ENCODE results near the gene EP400.

Gene EP400

GRCh38 chr12:132115500-132115899, 165.8 kb downstream of the EP400 start:
- no peak for DNase-seq (ENCODE audit: low spot score)

GRCh38 chr12:132116709-132117557, 167.2 kb downstream of the EP400 start:
- DNase-seq (ENCODE audit: low spot score): no peak
- no peak for FAIRE-seq

More at GRCh38 chr12:132115500-132115899, 165.8 kb downstream of the EP400 start:
- FAIRE-seq: no peak

GRCh38 chr12:132117558-132117875, 167.8 kb downstream of the EP400 start:
- DNase-seq (ENCODE audit: low spot score) (no peak), FAIRE-seq (no peak)

- no peak for DNase-seq (ENCODE audit: low spot score)
- no peak for FAIRE-seq
Measured at GRCh38 chr12:132118876-132119275, 169.1 kb downstream of the EP400 start.

GRCh38 chr12:132121283-132121682, 171.5 kb downstream of the EP400 start:
- DNase-seq (ENCODE audit: low spot score) (no peak), FAIRE-seq (no peak)

- DNase-seq (ENCODE audit: low spot score): no peak
Measured at GRCh38 chr12:132123970-132124765, 174.4 kb downstream of the EP400 start.

GRCh38 chr12:132124766-132125425, 175.2 kb downstream of the EP400 start:
- DNase-seq (ENCODE audit: low spot score): no peak
- FAIRE-seq: no peak

More at GRCh38 chr12:132123970-132124765, 174.4 kb downstream of the EP400 start:
- FAIRE-seq: no peak

GRCh38 chr12:132125736-132126135, 176.0 kb downstream of the EP400 start:
- no peak for FAIRE-seq
- no peak for DNase-seq (ENCODE audit: low spot score)

- no peak for FAIRE-seq
- DNase-seq (ENCODE audit: low spot score): no peak
Measured at GRCh38 chr12:132127041-132127440, 177.3 kb downstream of the EP400 start.

GRCh38 chr12:132129007-132129406, 179.3 kb downstream of the EP400 start:
- no peak for DNase-seq (ENCODE audit: low spot score)
- no peak for FAIRE-seq

- FAIRE-seq (no peak), DNase-seq (ENCODE audit: low spot score) (no peak)
Measured at GRCh38 chr12:132130690-132131089, 180.9 kb downstream of the EP400 start.
